Fibroblast of villous mesenchyme (primary cell): ENCODE results near the gene CSAG3. TPM values are rescaled to one million over a fixed set of nuclear protein-coding genes. Genes with fewer than 3 reads are reported as not detected.
"Not testable (repeated sequence)": the region's sequence is repeated elsewhere in the genome, so short reads cannot be mapped to it uniquely, and the experiment has no call there.

Experiments used
- DNase-seq: peaks from one replicate; pipeline ENCODE4 v3.0.0-alpha.2; 2010; ENCODE audit warnings: low read depth
- H3K4me3 ChIP-seq: 2 replicates; pipeline ENCODE4 v1.5.1; 2011; ENCODE audit warnings: low read depth, mild to moderate bottlenecking, low read length
- total RNA-seq: library from RNA; depleted of rRNA; stranded (reverse); fragments of >200 nt; gene quantifications from 2 replicates; pipeline ENCODE4 v1.2.3, GENCODE V29; 2012
- TF ChIP-seq, protein P1 (sequence below): IDR thresholded peaks from 2 replicates; pipeline ENCODE4 v1.5.1; 2012; ENCODE audit warnings: low read depth, mild to moderate bottlenecking, low read length; ENCODE audit not compliant: insufficient read depth

The CSAG3 gene
- total RNA-seq = not detected in 2 replicates

DNA sequence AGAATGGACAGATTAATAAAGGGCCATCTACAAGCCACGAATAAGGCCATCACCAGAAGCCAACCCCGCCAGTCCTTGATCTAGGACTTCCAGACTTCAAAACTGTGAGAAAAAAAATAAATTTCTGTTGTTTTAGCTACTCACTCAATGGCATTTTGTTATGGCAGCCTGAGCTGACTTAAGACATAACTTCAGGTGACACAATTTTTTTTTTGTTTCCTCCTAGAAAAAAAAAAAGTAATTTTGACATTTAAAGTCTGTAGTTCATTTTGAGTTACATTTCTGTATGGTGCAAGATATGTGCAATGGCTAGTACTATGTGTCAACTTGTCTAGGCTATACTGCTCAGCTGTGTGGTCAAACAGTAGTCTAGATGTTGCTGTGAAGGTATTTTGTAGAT is at the start of gene CSAG3:
CSAG3 (plus strand) TSS at position 301 of the 400 bp plus-strand sequence.
- not testable (repeated sequence) for H3K4me3 ChIP-seq, DNase-seq

DNA sequence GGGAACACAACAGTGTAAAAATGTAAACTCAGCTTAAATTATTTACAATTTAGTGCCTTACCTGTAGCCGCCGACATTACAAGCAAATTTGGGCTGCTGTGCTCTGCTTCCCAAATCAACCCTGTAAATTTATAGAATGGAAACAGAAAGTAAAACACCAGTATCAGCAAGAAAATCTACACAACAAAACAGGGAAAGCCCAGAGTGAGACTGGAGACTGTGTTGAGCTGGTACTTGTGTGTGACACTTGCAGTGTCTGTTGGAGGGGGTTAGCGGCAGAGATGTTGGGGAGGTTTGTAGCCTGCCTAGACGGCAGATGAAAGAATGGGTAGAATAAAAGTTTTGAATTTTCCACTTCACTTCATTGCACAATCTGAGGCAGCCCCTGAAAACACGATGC is 45.8 kb upstream of the CSAG3 start:
- H3K4me3 ChIP-seq = not testable (repeated sequence)

DNA sequence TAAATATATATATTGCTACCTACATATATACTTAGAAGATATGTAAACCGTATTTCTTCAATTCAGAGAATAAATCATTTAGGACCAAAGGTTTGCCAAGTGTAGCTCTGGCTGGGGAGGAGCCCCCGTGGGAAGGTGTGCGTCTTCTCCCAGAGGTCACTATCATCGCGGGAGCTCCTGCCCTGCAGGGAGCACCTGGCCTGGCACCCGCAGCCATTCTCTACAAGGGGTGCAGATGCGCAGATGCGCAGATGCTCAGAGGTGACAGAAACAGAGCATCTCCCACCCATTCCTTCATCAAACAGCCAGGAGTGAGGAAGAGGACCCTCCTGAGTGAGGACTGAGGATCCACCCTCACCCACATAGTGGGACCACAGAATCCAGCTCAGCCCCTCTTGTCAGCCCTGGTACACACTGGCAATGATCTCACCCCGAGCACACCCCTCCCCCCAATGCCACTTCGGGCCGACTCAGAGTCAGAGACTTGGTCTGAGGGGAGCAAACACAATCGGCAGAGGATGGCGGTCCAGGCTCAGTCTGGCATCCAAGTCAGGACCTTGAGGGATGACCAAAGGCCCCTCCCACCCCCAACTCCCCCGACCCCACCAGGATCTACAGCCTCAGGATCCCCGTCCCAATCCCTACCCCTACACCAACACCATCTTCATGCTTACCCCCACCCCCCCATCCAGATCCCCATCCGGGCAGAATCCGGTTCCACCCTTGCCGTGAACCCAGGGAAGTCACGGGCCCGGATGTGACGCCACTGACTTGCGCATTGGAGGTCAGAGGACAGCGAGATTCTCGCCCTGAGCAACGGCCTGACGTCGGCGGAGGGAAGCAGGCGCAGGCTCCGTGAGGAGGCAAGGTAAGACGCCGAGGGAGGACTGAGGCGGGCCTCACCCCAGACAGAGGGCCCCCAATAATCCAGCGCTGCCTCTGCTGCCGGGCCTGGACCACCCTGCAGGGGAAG is 44.9 kb upstream of the CSAG3 start, which contains the start of gene MAGEA2B:
MAGEA2B (plus strand) TSS at position 814 of the 973 bp plus-strand sequence. CDS start 2,479 bp downstream, outside the sequence.
- not testable (repeated sequence) for DNase-seq, H3K4me3 ChIP-seq

More for the DNA sequence above, 45.8 kb upstream of the CSAG3 start:
- DNase-seq = not testable (repeated sequence)

DNA sequence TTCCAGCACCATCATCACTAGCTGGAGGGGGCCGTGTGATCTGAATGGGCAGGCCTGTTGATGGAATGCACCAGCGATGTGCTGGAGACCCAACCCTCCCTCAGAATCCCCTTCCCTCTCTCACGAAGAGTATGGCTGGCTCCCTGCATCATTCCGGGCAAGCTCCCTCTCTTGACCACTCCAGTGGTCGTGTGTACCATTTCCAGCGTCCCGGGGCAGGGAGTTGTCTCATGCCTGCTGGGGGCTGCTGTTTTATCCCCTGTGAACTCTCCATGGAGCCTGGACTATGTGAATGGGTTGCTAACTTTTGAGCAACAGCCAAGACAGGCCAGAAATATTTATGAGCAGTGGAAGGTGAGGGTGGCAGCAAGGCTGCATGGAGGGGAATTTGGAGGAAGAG is 33.6 kb upstream of the CSAG3 start:
- TF ChIP-seq, protein P1, sequence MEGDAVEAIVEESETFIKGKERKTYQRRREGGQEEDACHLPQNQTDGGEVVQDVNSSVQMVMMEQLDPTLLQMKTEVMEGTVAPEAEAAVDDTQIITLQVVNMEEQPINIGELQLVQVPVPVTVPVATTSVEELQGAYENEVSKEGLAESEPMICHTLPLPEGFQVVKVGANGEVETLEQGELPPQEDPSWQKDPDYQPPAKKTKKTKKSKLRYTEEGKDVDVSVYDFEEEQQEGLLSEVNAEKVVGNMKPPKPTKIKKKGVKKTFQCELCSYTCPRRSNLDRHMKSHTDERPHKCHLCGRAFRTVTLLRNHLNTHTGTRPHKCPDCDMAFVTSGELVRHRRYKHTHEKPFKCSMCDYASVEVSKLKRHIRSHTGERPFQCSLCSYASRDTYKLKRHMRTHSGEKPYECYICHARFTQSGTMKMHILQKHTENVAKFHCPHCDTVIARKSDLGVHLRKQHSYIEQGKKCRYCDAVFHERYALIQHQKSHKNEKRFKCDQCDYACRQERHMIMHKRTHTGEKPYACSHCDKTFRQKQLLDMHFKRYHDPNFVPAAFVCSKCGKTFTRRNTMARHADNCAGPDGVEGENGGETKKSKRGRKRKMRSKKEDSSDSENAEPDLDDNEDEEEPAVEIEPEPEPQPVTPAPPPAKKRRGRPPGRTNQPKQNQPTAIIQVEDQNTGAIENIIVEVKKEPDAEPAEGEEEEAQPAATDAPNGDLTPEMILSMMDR = no peak
- no peak for DNase-seq
- no peak overlapping the region for H3K4me3 ChIP-seq

DNA sequence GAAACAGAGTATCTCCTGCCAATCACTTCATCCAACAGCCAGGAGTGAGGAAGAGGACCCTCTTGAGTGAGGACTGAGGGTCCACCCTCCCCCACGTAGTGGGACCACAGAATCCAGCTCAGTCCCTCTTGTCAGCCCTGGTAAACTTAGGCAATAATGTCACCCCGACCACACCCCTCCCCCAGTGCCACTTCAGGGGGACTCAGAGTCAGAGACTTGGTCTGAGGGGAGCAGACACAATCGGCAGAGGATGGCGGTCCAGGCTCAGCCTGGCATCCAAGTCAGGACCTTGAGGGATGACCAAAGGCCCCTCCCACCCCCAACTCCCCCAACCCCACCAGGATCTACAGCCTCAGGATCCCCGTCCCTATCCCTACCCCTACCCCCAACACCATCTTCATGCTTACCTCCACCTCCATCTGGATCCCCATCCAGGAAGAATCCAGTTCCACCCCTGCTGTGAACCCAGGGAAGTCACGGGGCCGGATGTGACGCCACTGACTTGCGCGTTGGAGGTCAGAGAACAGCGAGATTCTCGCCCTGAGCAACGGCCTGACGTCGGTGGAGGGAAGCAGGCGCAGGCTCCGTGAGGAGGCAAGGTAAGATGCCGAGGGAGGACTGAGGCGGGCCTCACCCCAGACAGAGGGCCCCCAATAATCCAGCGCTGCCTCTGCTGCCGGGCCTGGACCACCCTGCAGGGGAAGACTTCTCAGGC is 25.6 kb upstream of the CSAG3 start, which contains the start of the genes CSAG1 and MAGEA12:
CSAG1 (minus strand) TSS at position 461 of the 715 bp plus-strand sequence. CDS start 1,261 bp downstream, outside the sequence.
MAGEA12 (plus strand) TSS at position 497 of the 715 bp plus-strand sequence. CDS start 2,405 bp downstream, outside the sequence.
- TF ChIP-seq, protein P1 = no peak
- H3K4me3 ChIP-seq = no peak within 1 kb of the TSS
- DNase-seq = no peak

DNA sequence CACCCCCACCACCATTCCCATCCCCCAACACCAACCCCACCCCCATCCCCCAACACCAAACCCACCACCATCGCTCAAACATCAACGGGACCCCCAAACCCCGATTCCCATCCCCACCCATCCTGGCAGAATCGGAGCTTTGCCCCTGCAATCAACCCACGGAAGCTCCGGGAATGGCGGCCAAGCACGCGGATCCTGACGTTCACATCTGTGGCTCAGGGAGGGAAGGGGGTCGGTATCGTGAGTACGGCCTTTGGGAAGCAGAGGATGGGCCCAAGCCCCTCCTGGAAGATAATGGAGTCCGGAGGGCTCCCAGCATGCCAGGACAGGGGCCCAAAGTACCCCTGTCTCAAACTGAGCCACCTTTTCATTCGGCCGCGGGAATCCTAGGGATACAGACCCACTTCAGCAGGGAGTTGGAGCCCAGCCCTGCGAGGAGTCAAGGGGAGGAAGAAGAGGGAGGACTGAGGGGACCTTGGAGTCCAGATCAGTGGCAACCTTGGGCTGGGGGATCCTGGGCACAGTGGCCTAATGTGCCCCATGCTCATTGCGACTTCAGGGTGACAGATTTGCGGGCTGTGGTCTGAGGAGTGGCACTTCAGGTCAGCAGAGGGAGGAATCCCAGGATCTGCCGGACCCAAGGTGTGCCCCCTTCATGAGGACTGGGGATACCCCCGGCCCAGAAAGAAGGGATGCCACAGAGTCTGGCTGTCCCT is 24.7 kb upstream of the CSAG3 start:
- not testable (repeated sequence) for DNase-seq, H3K4me3 ChIP-seq

DNA sequence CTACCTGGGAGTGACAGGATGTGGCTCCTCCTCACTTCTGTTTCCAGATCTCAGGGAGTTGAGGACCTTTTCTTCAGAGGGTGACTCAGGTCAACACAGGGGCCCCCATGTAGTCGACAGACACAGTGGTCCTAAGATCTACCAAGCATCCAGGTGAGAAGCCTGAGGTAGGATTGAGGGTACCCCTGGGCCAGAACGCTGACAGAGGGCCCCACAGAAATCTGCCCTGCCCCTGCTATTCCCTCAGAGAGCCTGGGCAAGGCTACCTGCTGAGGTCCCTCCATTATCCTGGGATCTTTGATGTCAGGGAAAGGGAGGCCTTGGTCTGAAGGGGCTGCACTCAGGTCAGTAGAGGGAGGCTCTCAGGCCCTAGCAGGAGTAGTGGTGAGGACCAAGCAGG is 23.9 kb upstream of the CSAG3 start:
- DNase-seq = no peak
- TF ChIP-seq, protein P1 = no peak

DNA sequence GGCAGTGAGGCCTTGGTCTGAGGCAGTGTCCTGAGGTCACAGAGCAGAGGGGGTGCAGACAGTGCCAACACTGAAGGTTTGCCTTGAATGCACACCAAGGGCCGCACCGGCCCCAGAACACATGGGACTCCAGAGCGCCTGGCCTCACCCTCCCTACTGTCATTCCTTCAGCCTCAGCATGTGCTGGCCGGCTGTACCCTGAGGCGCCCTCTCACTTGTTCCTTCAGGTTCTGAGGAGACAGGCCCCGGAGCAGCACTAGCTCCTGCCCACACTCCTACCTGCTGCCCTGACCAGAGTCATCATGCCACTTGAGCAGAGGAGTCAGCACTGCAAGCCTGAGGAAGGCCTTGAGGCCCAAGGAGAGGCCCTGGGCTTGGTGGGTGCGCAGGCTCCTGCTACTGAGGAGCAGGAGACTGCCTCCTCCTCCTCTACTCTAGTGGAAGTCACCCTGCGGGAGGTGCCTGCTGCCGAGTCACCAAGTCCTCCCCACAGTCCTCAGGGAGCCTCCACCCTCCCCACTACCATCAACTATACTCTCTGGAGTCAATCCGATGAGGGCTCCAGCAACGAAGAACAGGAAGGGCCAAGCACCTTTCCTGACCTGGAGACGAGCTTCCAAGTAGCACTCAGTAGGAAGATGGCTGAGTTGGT is 23.0 kb upstream of the CSAG3 start:
- H3K4me3 ChIP-seq = no peak overlapping the region
- DNase-seq = no peak
- TF ChIP-seq, protein P1 = no peak

More for the DNA sequence above, 23.9 kb upstream of the CSAG3 start:
- no peak overlapping the region for H3K4me3 ChIP-seq

DNA sequence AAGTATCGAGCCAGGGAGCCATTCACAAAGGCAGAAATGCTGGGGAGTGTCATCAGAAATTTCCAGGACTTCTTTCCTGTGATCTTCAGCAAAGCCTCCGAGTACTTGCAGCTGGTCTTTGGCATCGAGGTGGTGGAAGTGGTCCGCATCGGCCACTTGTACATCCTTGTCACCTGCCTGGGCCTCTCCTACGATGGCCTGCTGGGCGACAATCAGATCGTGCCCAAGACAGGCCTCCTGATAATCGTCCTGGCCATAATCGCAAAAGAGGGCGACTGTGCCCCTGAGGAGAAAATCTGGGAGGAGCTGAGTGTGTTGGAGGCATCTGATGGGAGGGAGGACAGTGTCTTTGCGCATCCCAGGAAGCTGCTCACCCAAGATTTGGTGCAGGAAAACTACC is 22.5 kb upstream of the CSAG3 start:
- not testable (repeated sequence) for H3K4me3 ChIP-seq, DNase-seq
